ENCODE data around the gene ATF3.

GRCh38 chr1:212581034-212581433 is 27.5 kb upstream of the ATF3 start:
- TF ChIP-seq POLR2A (IDR thresholded peaks at IDR 0.05) (no peak), CTCF (IDR thresholded peaks at IDR 0.05) (no peak), POLR2AphosphoS5 (IDR thresholded peaks at IDR 0.05) (no peak)
